ENCODE results near the gene FBLN2.

- TF ChIP-seq, protein P1, sequence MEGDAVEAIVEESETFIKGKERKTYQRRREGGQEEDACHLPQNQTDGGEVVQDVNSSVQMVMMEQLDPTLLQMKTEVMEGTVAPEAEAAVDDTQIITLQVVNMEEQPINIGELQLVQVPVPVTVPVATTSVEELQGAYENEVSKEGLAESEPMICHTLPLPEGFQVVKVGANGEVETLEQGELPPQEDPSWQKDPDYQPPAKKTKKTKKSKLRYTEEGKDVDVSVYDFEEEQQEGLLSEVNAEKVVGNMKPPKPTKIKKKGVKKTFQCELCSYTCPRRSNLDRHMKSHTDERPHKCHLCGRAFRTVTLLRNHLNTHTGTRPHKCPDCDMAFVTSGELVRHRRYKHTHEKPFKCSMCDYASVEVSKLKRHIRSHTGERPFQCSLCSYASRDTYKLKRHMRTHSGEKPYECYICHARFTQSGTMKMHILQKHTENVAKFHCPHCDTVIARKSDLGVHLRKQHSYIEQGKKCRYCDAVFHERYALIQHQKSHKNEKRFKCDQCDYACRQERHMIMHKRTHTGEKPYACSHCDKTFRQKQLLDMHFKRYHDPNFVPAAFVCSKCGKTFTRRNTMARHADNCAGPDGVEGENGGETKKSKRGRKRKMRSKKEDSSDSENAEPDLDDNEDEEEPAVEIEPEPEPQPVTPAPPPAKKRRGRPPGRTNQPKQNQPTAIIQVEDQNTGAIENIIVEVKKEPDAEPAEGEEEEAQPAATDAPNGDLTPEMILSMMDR (IDR thresholded peaks at IDR 0.05), result no peak
- TF ChIP-seq POLR2A (IDR thresholded peaks at IDR 0.05), result no peak
Measured at GRCh38 chr3:13569201-13569600, 20.3 kb downstream of the FBLN2 start.

All from vagina (tissue), 2 donors.